DOHH2 (cell line): ENCODE data around the gene NBDY.

ENCODE experiments used
- CTCF ChIP-seq: fragments of 200-600 bp; sonication (generic); IDR thresholded peaks from one replicate; pipeline ENCODE4 v1.5.1; 2014; ENCODE audit warnings: antibody characterized with exemption, mild to moderate bottlenecking, low read depth, low read length; ENCODE audit not compliant: poor library complexity, severe bottlenecking
- EZH2phosphoT487 ChIP-seq: fragments of 200-600 bp; sonication (generic); IDR thresholded peaks from 2 replicates; pipeline ENCODE4 v1.6.1; 2017; ENCODE audit warnings: borderline replicate concordance, mild to moderate bottlenecking, antibody characterized with exemption, low read length, moderate library complexity, mixed read lengths

- TF ChIP-seq CTCF (no peak), EZH2phosphoT487 (no peak)
These were observed 69.3 kb downstream of the NBDY start for GRCh38 chrX:56798339-56798711.
